ENCODE results near the gene LRTM1. TPM values are rescaled to one million over a fixed set of nuclear protein-coding genes. Genes with fewer than 3 reads are reported as not detected.

Gene LRTM1
- total and polyA plus RNA-seq, 2 experiments from 2014 or later: not detected

GRCh38 chr3:54873059-54874010 lies 54.5 kb downstream of the LRTM1 start:
- Histone ChIP-seq H3K79me2 (ENCODE audit: insufficient read depth) (no peaks in the 10 kb centered on the region), H3K4me2 (ENCODE audit: unreplicated experiment) (no peak overlapping the region), H2AFZ (no peak overlapping the region), H3K4me1 (ENCODE audit: insufficient read depth) (peaks cover 26% of the 10 kb centered on the region), H3K36me3 (ENCODE audit: low read depth) (no peaks in the 10 kb centered on the region), H3K9me2 (ENCODE audit: insufficient read depth) (no peaks in the 10 kb centered on the region), H3K9ac (no peak overlapping the region), H3K27ac (no peak overlapping the region), H3F3A (ENCODE audit: insufficient read depth) (peaks cover 27% of the 10 kb centered on the region), H3K27me3 (replicated peaks; ENCODE audit: insufficient read depth) (no peaks in the 10 kb centered on the region), H4K20me1 (ENCODE audit: insufficient read depth) (no peaks in the 10 kb centered on the region), H3K4me3 (no peak overlapping the region), H3K9me3 (ENCODE audit: low read depth) (no peaks in the 10 kb centered on the region)
- peak; percentile 32 for DNase-seq
- 82 to 84% methylated on average over 8 of the region's 8 CpGs for WGBS, 2 experiments (ENCODE audit: low coverage in 1 of 2, low lambda C conversion rate in 2 of 2, missing lambda C conversion rate in 2 of 2)
- in situ Hi-C loops (cut with MboI): loop anchor here (25.0 kb wide), 1 partner anchor 864 kb away; no protein-coding TSS in a partner anchor
- TF ChIP-seq EZH2phosphoT487 (IDR thresholded peaks at IDR 0.05; ENCODE audit: insufficient read depth, low read depth) (no peak), EZH2 (IDR thresholded peaks at IDR 0.05; ENCODE audit: insufficient read depth, poor library complexity, severe bottlenecking) (no peak)

GRCh38 chr3:54871867-54872266 lies 56.0 kb downstream of the LRTM1 start:
- Histone ChIP-seq H3K27ac (no peak overlapping the region), H3K36me3 (ENCODE audit: low read depth) (no peaks in the 10 kb centered on the region), H3K9ac (no peak overlapping the region), H3K79me2 (ENCODE audit: insufficient read depth) (no peaks in the 10 kb centered on the region), H3K9me3 (ENCODE audit: low read depth) (no peaks in the 10 kb centered on the region), H2AFZ (no peak overlapping the region), H3K4me3 (no peak overlapping the region), H3K4me1 (ENCODE audit: insufficient read depth) (peaks cover 13% of the 10 kb centered on the region), H3K27me3 (replicated peaks; ENCODE audit: insufficient read depth) (no peaks in the 10 kb centered on the region), H3K9me2 (ENCODE audit: insufficient read depth) (no peaks in the 10 kb centered on the region), H3F3A (ENCODE audit: insufficient read depth) (peaks cover 13% of the 10 kb centered on the region; the same call in 1 of the 2 replicates), H3K4me2 (ENCODE audit: unreplicated experiment) (no peak overlapping the region), H4K20me1 (ENCODE audit: insufficient read depth) (no peaks in the 10 kb centered on the region)
- TF ChIP-seq EZH2 (IDR thresholded peaks at IDR 0.05; ENCODE audit: insufficient read depth, poor library complexity, severe bottlenecking) (no peak), EZH2phosphoT487 (IDR thresholded peaks at IDR 0.05; ENCODE audit: insufficient read depth, low read depth) (no peak)
- 97 to 100% methylated on average over 4 of the region's 4 CpGs for WGBS, 2 experiments (ENCODE audit: low coverage in 1 of 2, low lambda C conversion rate in 2 of 2, missing lambda C conversion rate in 2 of 2)
- no peak for DNase-seq
- in situ Hi-C loops (cut with MboI): loop anchor here (25.0 kb wide), 1 partner anchor 865 kb away; no protein-coding TSS in a partner anchor

GRCh38 chr3:54870423-54870822 lies 57.4 kb downstream of the LRTM1 start:
- Histone ChIP-seq H2AFZ (no peak overlapping the region), H3K4me2 (ENCODE audit: unreplicated experiment) (peak overlapping the region; percentile 13)

More at GRCh38 chr3:54870423-54870822, 57.4 kb downstream of the LRTM1 start:
- Histone ChIP-seq H3K79me2 (ENCODE audit: insufficient read depth) (no peaks in the 10 kb centered on the region), H3K9me2 (ENCODE audit: insufficient read depth) (no peaks in the 10 kb centered on the region), H3K36me3 (ENCODE audit: low read depth) (no peaks in the 10 kb centered on the region), H3K27ac (peak overlapping the region; percentile 52), H4K20me1 (ENCODE audit: insufficient read depth) (no peaks in the 10 kb centered on the region), H3K9me3 (ENCODE audit: low read depth) (no peaks in the 10 kb centered on the region), H3K4me1 (ENCODE audit: insufficient read depth) (peaks cover 13% of the 10 kb centered on the region), H3K4me3 (no peak overlapping the region), H3F3A (ENCODE audit: insufficient read depth) (peaks cover 13% of the 10 kb centered on the region; the same call in 1 of the 2 replicates), H3K27me3 (replicated peaks; ENCODE audit: insufficient read depth) (no peaks in the 10 kb centered on the region), H3K9ac (no peak overlapping the region)
- WGBS, 2 experiments (ENCODE audit: low coverage in 1 of 2, low lambda C conversion rate in 2 of 2, missing lambda C conversion rate in 2 of 2): 16 to 20% methylated on average over 7 of the region's 7 CpGs
- DNase-seq: peak; percentile 97
- in situ Hi-C loops (cut with MboI): loop anchor here (25.0 kb wide), 1 partner anchor 867 kb away; no protein-coding TSS in a partner anchor
- TF ChIP-seq EZH2 (IDR thresholded peaks at IDR 0.05; ENCODE audit: insufficient read depth, poor library complexity, severe bottlenecking) (no peak), EZH2phosphoT487 (IDR thresholded peaks at IDR 0.05; ENCODE audit: insufficient read depth, low read depth) (no peak)
